Adrenal gland (tissue), 5 donors: ENCODE data around the gene RALGAPA1.

Experiments used
- CTCF ChIP-seq, 6 experiments: fragments of 450-650 bp in 4 of 6; fragments of 200-600 bp in 2 of 6; sonication (generic) in 1 of 6; IDR thresholded peaks; 1 replicate in 5 of 6; 2 replicates in 1 of 6; pipeline versions ENCODE4 v1.5.1 to v1.8.0; 2016 to 2021; ENCODE audit warnings: antibody characterized with exemption in 6 of 6, mild to moderate bottlenecking in 2 of 6, moderate library complexity in 1 of 6
- POLR2A ChIP-seq, 2 donors: fragments of 450-650 bp; IDR thresholded peaks; one replicate each; pipeline ENCODE4 v1.6.1; 2017; ENCODE audit warnings: antibody characterized with exemption in 2 of 2, mild to moderate bottlenecking in 2 of 2, moderate library complexity in 1 of 2
- donor health status: DM: no; HTN: no; CAD: no.

- TF ChIP-seq CTCF (IDR thresholded peaks at IDR 0.05) (no peak), POLR2A (IDR thresholded peaks at IDR 0.05) (no peak)
These were observed 47.2 kb downstream of the RALGAPA1 start for GRCh38 chr14:35761922-35762321.
